ENCODE results near the gene AFAP1.

AFAP1 gene, protein sequence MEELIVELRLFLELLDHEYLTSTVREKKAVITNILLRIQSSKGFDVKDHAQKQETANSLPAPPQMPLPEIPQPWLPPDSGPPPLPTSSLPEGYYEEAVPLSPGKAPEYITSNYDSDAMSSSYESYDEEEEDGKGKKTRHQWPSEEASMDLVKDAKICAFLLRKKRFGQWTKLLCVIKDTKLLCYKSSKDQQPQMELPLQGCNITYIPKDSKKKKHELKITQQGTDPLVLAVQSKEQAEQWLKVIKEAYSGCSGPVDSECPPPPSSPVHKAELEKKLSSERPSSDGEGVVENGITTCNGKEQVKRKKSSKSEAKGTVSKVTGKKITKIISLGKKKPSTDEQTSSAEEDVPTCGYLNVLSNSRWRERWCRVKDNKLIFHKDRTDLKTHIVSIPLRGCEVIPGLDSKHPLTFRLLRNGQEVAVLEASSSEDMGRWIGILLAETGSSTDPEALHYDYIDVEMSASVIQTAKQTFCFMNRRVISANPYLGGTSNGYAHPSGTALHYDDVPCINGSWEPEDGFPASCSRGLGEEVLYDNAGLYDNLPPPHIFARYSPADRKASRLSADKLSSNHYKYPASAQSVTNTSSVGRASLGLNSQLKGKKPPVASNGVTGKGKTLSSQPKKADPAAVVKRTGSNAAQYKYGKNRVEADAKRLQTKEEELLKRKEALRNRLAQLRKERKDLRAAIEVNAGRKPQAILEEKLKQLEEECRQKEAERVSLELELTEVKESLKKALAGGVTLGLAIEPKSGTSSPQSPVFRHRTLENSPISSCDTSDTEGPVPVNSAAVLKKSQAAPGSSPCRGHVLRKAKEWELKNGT

DNA sequence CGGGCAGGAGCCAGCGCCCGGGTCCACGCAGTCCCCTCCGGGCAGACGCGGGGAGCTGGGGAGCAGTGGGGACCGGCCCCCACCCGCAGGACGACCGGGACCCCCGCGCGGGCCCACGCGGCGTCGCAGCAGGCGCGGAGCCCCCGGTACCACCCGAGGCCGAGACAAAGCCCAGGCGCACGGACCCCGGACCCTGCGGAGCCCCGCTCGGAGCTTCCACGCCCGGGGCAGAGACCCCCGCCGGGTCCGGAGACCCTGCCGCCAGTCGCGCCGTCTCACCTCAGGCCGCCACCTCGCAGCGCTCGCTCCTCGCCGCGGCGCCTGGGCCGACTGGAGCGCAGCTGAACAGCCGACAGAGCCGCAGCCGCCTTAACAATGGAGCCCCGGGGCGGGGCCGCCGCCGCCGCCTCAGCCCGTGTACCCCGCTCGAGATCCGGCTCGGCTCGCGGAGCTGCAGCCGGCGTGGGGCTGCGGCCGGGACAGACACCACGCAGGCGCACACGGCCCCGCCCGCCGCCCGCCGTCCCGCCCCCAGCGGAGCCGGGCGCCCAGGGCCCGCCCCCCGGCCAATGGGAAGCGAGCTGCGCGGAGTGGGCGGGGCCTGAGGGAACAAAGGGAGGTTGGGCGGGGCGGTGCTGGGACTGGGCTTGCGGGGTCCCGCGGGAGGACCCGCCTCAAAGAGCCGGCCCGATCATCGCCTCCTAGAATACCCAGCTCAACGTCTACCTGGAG, at the start of gene AFAP1:
Gene AFAP1, minus strand, starts transcription at position 485 of the 732 bp plus-strand sequence. CDS start 67,783 bp downstream, outside the sequence.
- Histone ChIP-seq H3K27ac (peak within 1 kb of the TSS; percentile 54 to 98 (median 93)), H3K4me3 (peak within 1 kb of the TSS; percentile 83 to 97 (median 90))

DNA sequence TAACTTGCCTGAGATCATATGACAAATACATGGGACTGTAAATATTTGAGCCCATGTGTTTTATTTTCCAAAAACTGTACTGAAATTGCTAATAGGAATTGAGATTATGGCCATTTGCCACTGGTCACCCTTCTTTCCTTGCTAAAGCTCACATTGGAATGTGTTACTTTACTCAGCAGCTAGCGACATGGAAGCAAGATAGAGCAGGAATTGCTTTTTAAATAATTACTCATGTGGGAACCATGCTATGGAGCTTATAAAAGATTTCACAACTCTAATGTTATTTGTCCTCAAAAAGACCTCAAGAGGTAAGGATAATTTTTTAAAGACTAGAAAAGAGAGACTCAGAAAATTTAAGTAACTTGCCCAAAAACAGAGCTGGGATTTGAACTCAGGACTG, 48.8 kb upstream of the AFAP1 start:
- Histone ChIP-seq H3K27ac (no peak overlapping the region), H3K4me3 (no peak overlapping the region)

DNA sequence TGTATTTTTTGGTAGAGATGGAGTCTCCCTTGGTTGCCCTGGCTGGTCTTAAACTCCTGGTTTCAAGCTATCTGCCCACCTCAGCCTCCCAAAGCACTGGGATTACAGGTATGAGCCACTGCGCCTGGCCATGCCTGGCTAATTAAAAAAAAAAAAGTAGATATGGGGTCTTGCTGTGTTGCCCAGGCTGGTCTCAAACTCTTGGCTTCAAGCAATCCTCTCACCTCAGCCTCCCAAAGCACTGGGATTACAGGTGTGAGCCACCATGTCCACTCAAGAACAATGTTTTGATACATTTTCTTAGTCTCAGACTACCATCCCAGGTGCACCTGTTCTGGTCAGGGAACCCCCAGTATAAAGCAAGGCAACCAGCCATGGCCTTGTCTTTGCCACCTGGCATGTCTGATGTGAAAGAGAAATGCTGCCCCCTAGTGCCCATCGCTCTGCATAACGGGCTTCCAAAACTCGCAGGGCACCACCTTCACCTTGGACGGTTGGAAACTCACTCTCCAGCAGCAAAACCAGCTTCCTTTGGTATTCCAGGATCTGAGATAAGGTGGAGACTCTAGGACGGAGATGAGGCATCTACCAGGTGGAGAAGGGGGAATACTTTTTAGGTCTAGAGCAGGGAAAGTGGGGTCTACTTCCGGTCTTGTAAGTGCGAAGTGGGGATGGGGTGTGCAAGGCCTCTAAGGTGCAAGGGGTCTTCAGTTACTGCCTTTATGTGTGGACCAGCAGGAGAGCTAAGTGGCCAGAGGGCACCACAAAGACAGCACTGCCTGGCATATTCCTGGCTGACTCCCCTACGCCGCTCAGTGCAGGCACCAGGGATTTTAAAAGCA, 47.7 kb upstream of the AFAP1 start:
- Histone ChIP-seq H3K4me3 (no peak overlapping the region), H3K27ac (no peak overlapping the region)

DNA sequence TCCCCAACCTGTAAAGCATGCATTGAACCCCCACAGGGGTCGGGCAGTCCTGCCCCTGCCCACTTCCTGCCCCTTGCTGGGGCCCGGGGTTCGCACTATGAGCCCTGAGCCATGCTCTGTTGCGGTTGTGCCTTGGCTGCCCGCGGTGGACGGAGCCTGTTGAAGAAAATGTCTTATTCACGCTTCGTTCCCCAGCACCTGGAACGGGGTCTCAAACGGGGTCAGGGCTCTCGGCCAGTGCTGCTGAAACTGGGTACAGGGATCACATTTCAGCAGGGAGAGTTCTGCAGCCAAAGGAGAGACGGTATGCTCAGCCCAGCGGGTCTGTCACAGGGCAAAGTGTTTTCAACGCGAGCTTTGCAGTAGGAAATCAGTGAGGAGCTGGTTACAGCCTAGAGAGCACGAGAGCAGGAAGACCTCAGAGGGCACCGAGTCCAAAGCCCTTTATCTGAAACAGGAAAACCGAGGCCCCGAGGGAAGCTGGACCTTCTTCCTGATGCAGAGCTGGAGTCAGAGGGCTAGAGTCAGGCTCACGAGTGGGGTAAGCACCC, 46.3 kb upstream of the AFAP1 start:
- Histone ChIP-seq H3K4me3 (no peak overlapping the region), H3K27ac (no peak overlapping the region)

DNA sequence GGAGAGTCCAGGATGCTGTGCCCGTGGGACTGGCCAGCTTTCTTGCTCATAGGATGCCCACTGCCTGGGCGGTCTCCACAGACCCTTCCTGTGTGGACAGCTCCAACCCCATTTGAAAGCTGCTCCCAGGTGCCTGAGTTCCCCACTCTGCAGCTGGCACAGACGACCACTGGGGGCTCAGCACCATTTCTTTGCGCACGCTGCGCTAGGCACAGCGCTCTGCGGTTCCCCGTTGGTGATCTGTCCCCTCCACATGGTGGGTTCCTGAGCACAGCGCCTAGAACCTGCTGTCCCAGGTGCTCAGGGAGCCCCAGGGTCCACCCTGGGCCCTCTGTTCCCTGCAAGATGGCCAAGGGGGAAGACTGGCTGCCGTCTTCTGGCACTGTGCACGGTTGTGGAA, 45.4 kb upstream of the AFAP1 start:
- H3K4me3 ChIP-seq = no peak overlapping the region
- no peak overlapping the region for H3K27ac ChIP-seq

DNA sequence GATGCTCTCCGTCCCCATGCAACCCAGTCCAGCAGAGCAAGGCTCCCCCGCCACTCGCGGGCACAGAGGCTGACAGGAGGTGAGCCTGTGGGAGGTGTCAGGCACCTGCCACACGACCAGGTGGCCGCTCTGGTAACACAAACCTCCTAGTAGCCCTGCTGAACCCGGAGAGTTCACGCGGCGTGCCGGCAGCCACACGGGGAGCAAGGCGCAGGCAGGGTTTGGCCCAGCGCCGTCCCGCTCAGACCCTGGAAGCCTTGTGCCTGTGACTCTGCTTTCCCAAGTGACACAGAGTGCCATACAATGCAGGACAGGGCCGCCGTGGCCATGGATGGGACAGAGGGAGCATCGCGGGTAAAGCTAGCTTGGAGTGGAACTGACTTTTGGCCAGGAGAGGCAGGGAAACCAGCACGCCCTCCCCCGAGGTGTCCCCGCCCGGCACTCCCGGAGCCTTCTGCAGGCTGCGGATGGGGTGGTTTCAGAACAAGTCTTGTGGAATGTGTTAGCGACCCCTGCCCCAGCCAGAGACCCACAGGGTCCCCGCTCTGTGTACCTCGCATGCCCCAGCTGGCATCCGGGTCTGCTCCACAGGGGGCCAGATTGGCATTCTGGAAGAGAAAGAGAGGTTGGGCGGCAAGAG, 44.7 kb upstream of the AFAP1 start:
- Histone ChIP-seq H3K27ac (no peak overlapping the region), H3K4me3 (no peak overlapping the region)

DNA sequence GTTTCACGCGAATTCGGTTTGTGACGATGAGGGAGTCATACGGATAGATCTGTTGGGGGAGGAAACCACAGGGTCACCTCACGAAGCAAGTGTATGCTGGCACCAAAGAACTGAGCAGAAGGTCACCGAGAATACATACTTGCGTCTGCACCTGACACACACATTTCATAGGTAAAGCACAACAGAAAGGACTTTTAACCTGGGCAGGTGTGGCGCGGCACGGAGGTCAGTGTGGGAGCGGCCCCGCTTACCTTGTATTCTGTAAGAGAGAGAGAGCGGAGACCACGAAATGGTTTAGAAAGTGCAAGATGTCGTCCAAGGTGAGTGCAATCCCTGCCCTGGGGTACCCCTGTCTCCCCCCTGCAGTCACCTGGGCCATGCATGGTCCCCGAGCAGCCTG, 43.6 kb upstream of the AFAP1 start:
- H3K4me3 ChIP-seq = no peak overlapping the region
- H3K27ac ChIP-seq = no peak overlapping the region

DNA sequence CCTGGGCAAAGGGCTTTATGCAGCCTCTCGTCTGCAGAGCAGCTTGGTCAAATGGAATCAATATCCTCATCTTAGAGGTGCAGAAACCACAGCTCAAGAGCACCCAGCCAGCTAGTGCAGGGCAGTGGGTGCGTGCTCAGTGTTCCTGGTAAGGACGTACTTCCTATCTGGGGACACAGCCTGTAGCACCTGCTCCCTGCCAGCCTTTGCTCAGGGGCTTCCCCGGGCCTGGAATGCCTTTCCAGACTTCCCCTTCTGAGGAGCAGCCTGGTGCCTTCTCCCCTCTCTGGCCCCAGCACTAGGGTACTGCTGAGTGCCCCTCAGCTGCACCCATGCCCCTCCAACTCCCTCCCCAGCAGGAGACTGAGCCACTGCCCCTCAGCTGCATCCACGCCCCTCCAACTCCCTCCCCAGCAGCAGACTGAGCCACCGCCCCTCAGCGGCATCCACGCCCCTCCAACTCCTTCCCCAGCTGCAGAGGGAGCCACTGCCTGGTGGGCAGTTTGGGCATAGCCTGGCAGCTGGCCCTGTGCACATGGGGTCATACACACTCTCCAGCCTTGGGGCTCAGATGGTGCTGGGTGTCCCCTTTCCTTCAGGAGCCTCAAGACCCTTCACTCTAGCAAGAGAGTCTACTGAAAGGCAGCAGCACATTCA, 42.2 kb upstream of the AFAP1 start:
- no peak overlapping the region for H3K4me3 ChIP-seq
- no peak overlapping the region for H3K27ac ChIP-seq

DNA sequence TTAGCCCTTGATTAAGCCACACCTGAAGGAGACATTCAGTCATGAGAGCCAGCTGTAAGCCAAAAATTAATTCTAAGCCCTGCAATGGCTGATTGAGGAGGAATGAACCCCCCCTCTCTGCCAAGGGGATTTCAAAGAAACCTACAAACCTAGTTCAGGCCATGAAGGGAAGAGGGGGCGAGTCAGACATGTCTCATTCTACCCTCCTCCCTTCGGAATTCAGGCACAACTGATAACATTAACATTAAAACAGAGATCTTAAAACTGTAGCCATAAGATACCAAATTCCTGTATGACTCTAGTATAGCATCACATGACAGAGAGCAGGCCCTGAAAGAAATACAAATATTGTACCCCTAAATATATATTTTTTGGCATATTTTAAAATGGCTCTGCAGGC, 40.4 kb upstream of the AFAP1 start:
- Histone ChIP-seq H3K4me3 (no peak overlapping the region), H3K27ac (no peak overlapping the region)

DNA sequence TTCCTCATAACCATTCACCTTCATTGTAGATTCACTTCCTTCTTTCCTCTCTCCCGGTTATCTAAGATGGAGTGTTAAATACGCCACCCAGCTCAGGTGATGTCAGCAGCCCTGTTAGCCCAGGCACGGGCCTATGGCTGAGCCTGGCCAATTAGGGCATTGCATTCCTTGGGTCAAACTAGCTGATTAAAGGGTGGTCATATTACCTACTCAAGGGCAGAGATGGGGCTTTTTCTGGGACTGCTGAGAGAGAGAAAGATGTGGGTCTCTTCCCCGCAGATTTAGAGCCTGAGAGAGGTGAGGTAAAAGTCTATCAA, 39.9 kb upstream of the AFAP1 start:
- Histone ChIP-seq H3K27ac (no peak overlapping the region), H3K4me3 (no peak overlapping the region)

DNA sequence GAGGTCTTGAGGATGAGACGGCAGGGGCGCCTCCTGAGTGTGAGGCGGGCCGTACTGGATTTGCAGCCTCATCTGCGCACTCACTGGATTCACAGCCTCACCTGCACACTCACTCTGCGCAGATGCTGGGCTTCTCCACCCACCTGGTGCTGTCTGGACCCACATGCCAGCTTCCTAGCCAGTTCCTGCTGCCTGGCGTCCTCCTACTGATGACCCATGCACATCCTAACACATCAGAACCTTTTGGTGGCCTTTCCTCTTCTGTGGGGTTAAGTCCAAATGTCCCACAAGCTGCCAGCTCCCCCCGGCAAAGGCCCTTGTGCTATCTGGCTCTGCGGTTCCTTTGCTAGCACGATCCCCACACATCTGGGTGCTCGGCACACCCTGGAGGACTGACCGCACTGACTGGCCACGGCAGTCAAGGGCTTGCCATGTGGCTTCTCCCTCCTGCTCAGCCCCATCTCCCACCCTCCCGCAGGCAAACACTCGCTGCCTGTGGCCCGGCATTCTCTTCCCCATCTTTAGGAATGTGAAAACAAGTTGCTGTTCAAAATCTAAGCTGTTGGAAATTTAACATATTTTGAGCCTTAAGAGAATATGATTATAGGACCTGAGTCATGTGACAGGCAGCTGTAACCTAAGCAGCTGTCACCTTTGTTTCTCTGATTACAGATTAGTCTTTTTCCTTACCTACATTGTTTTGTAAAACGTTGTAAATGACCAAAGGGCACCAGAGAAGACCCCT, 39.4 kb upstream of the AFAP1 start:
- no peak overlapping the region for H3K4me3 ChIP-seq
- H3K27ac ChIP-seq = peak overlapping the region in 3 of 21 experiments; percentile 7 to 40 (median 30)

DNA sequence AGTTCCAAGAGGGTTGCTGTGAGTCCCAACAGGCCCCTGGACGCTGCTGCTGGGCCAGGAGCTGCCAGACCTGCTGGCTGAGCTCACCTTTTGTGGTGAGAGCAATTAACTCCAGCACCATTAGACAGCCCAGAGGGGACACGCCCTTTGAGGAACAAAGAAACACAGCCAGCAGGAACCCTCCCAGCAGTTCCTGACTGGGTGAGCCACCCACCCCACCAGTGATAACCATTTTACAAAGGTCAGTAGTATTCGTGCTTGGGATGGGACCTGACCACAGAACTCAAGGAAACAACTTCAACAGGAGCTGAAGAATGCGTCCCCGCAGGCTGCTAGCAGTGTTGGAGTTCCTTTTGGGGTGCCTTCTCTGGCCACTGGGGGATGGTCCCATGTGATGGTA, 38.8 kb upstream of the AFAP1 start:
- H3K27ac ChIP-seq = peak overlapping the region in 5 of 21 experiments; percentile 3 to 40 (median 30)
- no peak overlapping the region for H3K4me3 ChIP-seq

DNA sequence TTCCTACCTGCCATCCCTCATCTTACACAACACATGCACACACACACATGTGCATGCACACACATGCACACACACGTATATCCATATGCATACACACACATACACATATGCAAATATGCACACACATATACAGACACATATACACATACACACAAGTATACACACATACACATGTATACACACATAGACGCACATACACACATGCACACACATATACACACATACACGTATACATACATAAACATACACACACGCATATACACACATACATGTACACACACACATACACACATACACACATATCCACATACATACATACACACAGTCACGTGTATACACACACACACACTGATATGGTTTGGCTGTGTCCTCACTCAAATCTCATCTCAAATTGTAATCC, 37.0 kb upstream of the AFAP1 start:
- H3K4me3 ChIP-seq = no peak overlapping the region
- no peak overlapping the region for H3K27ac ChIP-seq

DNA sequence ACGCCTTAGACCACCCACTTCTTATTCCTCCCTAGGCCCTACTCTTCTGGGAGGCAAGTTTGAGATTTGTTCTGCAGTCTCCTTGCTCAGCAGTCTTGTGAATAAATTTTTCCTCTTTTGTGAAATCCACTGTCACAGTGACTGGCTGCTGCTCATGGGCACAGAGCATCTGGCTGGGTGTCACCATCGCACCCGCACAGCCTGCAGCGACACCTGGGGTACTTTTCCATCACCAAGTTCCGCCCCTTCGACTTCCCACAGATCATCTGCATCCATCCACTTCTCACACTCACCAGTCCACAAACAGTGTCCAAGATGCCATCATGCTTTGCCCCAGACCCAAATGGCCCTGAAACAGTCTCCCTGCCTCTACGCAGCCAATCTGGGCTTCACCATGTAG, 36.4 kb upstream of the AFAP1 start:
- no peak overlapping the region for H3K4me3 ChIP-seq
- no peak overlapping the region for H3K27ac ChIP-seq

DNA sequence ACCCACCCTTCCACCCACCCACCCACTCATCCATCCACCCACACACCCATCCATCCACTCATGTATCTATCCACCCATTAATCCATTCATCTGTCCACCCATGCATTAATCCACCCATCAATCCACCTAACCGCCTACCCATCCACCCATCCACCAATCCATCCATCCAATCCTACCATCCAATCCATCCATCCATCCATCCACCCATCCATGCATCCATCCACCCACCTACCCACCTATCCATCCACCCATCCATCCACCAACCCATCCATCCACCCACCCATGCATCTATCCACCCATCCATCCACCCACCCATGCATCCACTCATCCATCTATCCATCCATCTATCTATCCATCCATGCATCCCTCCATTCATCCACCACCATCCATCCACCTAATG, 34.8 kb upstream of the AFAP1 start:
- no peak overlapping the region for H3K4me3 ChIP-seq

DNA sequence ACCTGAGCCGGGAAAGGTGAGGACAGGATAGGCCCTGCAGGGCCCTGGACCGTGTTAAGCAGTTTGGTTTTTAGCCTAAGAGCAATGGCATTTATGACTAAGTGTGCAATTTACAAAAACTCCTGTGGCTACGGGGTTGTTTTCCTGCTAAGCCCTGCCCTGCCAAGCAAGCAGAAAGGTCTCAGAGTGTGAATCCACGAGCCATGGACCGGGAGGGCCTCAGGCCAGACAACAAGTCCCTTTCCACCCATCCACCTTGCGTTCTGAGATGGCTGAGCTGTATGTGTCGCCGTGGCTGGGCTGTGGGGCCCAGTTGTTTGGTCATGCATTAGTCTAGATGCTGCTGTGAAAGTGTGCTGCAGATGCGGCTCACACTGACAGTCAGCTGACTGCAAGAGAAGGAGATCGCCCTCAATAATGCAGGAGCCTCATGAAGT, 33.9 kb upstream of the AFAP1 start:
- Histone ChIP-seq H3K4me3 (no peak overlapping the region), H3K27ac (peak overlapping the region in 11 of 21 experiments; percentile 8 to 63 (median 27))

More for the DNA sequence above, 34.8 kb upstream of the AFAP1 start:
- H3K27ac ChIP-seq = no peak overlapping the region

DNA sequence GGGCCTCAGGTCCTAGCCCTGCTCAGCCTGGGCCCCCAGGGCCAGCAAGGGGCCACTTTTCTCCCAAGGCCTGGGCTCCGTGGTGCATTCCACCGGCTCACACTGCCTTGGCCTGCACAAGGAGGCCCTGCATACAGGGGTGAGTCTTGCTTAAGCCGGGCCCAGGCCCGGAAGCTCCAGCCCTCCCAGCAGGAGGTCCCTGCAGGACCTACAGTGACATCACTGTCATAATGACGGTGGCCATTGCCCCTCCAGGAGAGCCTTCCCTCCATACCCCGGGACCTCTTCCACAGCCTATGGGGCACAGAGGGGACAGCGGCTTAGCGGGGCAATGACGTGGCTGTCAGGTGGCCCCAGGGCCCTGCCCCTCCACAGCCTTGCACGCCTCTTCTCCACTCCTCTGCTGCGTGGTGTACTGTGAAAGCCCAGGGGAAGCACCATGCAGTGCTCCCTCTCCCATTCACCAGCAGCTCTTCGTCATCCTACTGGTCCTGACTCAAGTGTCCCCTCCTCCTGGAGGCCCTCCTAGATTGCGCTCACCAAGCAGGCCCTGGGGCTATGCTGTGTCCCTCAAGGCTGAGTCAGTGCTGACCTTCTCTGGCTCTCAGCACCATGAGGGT, 32.3 kb upstream of the AFAP1 start:
- Histone ChIP-seq H3K4me3 (no peak overlapping the region), H3K27ac (peak overlapping the region in 17 of 21 experiments; percentile 38 to 90 (median 75))

Data from skin epidermis (tissue), 12 donors.